Activated CD4-positive, alpha-beta T cell treated with anti-CD3 and anti-CD28 coated beads, Interleukin-2, amount 50 U/mL, for 24 hours (primary cell): ENCODE results near the gene TCTA.

ENCODE experiments used
- DNase-seq, 2 donors: peaks; one replicate each; pipeline ENCODE4 v3.0.0-alpha.2; 2020; ENCODE audit warnings: low read depth in 1 of 2, low spot score in 1 of 2

Gene TCTA

DNA sequence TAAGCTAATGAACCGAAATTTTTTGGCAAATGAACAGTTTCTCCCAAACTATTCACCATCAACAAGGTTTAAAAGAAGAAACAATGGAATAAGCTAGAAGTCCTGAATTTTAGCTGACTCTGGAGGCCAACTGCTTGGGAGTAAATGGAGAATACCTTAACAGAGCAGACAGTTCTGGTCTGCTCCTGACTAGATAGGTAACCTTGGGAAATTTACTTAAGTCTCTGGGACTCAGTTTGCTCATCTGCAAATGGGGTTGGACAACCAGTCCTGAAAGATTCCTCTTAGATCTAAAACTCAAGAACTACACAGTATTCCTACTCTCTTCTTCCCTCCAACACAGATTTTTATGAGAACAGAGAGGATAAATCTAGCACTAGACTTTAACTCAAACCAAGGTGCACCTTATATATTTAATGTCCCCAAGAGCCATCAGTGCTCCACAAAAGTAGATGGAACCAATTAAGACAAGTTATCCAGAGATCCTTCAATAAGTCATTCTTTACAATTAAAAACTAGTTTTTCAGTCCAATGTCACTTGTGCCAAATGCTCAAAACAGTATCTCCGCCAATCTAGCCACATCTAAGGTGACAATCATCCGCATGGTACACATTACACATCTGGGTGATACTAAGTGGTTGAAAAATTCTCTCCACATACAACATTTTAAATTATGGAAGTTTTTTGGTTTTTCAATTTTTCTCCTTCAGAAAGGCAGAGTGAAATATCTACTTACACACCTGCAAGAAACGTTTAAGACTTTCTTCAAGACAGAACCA is 2.0 kb upstream of the TCTA start:
- no peak for DNase-seq

DNA sequence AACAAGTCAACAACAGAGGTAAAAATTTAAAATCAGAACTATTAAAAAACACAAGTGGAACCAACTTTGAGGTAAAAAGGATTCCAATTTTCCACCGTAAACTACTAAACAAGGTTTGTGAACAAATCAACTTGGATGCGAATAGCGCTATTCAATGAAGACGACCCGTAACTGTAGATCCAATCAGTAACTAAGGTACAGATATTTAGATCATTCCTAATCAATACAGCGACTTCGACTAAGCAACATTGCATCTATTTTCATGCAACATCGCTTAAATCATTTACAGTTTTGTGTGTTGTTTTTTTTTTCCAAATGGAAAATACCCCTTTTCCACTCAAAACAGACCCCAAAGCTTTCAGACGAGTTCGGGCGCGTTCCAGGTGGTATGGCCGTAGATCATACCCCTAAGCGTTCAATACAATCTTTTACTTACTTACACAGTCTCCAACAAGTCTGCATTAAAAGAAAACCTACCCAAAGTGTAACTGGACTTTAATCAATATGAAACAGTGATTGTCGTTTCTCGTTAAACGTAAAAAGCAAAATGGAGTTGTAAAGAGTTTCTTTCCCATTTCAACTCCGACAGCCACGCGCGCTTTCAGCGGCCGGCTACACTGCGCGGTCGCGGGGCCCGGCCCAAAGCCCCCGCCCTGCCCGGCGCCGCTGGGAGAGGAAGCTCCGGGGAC is 1.2 kb upstream of the TCTA start:
- no peak for DNase-seq

DNA sequence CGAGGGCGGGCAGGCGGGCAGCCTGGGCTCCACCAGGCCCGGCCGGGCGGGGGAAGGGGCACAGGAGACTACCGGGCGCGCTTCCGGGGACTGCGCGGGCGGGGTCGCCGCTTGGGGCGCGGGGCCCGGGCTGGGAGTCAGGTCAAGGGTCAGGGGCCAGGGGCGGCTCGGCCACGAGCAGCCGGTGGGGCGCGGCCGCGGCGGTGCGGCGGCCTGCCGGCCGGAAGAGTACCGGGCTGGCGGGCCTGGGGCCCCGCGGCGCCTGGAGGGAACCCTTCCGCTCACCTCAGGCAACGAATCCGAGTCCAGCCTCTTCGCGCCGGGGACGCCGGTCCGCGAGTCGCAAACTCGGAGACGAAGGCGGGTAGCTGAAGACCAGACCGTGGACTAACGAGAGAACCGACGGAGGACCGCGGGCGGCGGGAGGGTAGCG is 672 bp upstream of the TCTA start:
- DNase-seq: peak; percentile 28 to 32

DNA sequence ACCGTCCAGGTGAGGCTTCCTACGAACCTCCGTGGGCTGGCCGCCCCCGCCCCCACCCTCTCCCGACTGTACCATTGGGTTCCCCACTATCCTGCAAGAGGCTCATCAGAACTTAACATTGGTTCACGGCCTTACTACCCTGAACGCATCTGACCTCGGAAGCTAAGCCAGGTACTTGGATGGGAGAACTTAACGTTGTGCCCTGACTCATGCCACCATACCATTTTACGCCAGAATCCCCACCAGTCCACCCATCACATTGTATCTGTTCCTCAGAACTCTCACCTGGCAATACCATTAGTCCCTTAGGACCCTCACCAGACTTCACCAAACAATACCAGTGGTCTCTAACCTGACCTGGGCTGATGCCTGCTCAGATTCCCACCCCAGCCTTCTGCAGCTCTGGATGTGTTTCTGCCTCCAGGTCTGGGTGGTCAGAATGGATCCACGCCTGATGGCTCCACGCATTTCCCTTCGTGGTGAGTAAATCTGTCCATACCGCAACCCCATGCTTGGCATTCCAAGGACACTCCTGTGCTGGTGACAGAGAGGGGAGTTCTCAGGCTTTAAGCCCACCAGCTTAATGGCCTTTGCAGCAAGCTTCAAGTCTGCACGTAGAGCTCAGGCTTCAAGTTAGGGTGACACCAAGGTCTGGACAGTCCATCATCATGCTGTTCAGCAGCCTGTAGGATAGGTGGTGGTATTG is 562 bp downstream of the TCTA start:
- no peak for DNase-seq

DNA sequence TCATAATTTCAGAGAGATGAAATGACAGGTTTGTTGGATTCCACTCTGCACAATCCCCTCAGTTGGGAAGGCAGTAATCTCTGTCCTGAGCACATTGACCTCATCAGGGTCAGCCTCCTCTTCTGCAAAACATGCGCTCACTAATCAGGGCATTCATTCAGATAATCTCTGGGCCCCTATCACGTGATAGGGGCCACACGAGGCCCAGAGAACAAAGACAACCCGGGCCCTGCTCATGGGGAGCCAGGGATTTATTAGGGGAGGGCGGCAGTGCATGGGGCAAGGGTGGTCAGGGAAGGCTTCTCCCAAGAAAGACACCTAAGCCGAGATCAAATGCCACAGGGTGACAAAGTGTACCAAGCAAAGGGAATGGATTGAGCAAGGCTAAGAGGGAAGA is 1.1 kb downstream of the TCTA start:
- DNase-seq: no peak

DNA sequence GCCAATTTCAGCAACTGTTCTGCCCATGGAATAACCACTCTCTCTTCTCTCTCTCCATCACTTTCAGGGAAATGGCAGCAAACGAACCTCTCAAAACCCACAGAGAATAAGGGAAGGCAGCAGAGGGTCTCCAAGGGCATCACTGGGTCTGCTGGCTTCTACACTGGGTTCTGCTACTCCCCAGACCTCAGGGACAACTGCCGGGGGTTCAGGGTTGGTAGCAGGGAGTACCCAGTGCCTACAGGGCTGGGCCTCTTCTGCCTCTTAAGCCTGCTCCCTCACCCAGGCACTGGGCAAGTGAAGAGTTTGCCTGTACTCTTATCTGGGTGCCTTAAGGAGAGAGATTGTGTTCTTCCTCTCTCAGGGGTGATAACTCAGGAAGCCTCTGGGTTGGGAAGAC is 2.5 kb downstream of the TCTA start:
- no peak for DNase-seq

DNA sequence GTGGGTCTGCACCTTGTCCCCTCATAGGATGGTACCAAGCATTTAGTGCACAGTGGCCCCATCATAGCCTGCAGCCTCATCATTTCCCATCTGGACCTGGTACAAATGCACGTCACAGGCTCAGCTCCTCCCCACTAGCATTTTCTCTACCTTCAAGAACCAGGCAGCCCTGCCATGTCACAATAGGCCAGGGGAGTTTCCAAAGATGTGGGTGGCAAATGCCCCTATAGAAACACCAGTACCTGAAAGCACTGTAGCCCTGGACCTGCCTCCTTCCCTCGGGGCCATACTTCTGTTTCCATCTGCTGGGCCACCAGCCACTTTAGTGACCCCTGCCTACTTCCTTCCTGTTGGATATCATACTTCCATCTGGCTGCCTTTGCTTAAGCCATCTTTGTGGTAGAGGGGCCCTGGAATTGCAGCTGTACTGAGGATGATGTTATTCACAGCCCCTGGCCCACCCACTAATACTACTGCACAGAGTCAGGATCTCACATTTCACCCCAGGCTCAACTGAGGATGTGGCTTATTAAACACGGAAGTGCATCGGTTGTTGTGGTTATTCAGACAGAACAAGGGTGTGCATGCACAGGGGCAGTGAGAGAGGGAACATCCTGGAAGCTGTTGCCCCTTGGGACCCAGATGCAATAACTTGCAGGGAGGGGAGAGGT is 3.8 kb downstream of the TCTA start:
- DNase-seq: peak; percentile 35

DNA sequence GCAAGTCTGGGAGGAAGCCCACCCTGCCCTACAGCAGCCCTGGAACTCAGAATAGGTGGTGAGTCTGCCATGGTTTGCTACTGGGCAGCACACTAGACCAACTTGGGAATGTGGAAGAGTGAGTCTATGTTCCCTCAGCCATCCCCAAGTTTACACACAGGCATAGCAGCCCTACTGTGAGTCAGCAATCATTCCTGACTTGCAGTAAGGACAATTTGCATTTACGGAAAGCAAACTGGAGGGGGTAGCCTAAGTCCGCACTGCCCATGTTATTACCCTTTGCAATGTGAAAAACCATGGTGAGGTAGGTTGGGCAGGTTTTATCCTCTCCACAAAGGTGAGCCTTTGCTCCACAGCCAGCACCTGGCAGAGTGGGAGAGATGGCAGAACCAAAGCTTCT is 4.6 kb downstream of the TCTA start:
- no peak for DNase-seq

DNA sequence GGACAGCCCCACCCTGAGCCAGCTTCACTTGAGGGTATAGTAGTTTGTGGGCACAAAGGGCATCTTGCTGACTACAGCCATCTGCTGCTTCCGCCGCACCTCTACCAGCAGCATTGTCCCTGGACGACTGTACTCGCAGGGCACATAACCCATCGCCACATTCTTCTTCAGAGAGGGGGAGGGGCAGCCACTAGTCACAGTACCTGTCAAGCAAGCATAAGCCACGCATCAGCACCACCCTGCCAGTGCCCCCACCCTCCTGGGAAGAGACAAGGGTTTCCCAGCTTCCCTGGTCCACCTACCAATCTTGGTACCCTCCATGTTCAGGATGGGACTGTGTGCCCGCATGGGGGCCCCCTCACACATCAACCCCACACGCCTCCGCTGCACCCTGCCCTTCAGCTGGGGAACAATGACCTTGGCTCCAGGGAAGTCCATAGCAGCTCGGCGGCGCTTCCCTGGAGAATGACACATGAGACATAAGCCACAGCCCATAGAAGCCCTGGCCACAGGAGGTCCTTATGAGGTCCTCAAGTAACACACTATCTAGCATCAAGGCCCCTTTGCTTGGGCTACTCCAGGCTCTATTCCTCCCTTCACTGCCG is 5.4 kb downstream of the TCTA start:
- DNase-seq: no peak

DNA sequence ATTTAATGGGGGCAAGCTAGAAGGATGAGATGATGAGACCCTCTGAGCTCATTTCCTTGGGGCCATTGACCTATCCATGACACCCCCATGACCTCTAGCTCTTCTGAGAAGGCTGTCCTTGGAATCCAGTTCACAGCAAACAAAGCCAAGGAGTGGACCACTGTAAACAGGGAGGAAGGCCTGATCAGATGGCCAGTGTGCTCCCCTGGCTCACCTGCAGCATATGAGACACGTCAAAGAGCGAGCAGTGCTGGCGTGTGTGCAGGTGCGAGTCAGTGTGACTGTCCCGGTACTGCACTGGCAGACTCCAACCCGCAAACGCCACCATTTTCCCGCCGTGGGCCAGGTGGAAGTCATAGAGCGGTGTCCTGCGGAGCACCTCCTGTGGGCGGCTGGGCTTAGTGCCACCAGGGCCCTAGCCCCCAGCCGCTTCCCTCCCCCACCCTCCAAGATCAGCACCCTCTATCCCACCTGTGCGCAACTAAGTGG is 9.7 kb downstream of the TCTA start:
- no peak for DNase-seq

DNA sequence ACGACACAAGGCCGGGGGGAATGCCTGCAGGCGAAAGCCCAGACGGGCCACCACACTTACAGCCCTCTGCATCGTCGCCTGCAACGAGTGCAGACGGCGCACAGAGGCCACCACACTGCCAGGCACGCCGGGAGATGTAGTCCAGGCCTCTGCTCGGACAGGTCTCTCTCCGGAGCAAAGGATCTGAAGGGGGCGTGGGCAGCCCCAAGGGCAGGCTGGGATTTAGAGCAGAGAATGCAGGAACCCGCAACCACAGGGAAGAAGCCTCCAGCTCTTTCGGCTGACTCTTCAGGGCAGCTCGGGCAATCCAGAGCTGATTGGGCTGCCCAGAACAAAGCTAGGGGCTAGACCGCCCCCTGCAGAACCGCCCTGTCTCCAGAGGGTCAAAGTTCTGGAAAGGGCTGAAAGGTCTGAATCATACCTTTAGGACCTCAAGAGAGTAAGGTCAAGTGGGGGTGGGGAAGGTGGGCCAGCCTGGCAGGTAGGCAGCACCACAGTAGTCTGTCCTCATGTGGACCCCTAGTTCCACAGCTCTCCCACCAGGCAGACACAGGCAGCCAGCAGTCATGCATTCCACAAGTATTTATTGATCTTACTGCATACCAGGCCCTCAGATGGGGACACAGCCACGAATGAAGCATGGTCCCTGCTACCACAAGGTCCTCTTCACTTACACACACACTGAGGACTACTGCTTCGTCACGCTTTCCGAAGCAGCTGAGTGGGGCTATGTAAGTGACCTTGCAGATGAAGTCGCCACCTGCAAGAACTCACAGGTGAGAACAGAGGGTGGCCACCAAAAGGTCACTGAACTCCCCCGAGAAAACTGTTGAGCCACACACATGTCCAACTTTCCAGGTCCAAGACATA is 10.4 kb downstream of the TCTA start, which contains the start of gene AMT:
TSS of gene AMT (minus strand) at position 95 of the 870 bp plus-strand sequence. CDS start at position 72, 23 bp downstream.
- DNase-seq: no peak

DNA sequence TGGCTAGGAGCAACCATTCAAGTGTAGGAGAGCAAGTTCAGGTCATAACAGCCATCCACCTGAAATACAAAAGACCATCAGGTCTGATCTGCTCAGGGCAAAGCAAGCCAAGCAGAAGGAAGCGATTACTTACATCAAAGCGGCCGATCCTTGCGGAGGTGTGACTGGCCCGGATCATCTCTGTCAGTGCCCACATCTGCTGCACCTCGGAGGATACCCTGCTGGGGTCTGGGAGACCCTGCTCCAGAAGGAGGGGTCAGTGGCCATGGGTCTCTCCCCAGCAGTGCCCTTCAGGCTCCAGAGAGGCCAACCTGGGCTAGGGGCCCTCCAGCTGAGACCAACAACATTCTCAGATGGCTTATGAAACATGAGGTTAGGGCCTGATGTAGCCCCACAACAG is 12.6 kb downstream of the TCTA start:
- no peak for DNase-seq

DNA sequence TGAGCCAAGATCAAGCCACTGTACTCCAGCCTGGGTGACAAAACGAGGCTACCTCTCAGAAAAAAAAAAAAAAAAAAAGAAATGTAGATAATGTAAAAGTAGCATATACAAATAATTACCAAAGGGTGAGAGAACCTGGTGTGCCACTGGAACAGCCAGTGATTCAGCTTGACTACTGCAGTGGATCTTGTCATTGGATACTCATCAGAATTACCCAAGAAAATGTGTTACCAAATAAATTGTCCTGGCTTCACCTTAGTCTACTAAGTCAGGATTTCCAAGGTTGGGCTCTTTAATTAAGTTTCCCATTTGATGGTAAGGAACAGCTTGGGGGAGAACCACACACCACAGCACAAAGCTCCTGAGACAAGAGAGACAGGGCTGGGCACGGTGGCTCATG is 15.4 kb downstream of the TCTA start:
- DNase-seq: no peak

DNA sequence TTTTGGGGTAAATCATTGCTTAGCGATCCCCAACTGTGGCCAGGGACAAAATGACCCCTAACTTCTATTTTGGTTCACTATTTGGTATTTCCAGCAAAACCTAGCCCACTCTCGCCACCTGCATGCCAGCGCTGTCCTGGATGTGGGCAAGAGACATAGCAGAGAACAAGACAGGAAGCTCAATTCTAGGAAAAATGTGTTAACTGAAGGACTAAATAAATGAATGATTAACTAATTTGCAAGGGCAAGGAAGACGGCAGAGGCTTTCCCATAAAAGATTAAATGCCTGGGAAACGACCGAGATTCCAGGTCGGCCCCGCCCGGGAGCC is 16.5 kb downstream of the TCTA start:
- DNase-seq: no peak

DNA sequence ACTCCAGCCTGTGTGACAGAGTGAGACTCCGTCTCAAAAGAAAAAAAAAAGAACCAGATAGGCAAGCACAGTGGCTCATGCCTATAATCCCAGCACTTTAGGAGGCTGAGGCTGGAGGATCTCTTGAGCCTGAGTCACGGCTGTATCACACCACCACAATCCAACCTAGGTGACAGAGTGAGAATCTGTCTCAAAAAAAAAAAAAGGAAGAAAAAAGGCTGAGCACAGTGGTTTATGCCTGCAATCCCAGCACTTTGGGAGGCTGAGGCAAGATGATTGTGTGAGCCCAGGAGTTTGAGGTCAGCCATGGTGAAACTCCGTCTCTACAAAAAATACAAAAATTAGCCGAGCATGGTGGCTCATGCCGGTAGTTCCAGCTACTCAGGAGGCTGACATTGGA is 22.5 kb downstream of the TCTA start:
- no peak for DNase-seq

DNA sequence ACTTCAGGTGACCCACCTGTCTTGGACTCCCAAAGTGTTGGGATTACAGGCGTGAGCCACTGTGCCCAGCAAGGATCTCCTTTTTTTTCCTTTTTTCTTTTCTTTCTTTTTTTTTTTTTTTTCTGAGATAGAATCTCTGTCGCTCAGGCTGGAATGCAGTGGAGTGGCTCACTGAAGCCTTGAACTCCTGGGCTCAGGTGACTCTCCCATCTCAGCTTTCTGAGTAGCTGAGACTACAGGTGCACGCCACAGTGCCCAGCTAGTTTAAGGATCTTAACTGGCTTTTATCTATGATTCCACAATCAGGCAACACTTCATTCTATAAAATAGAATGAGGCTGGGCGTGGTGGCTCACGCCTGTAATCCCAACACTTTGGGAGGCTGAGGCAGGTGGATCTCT is 33.2 kb downstream of the TCTA start:
- no peak for DNase-seq

DNA sequence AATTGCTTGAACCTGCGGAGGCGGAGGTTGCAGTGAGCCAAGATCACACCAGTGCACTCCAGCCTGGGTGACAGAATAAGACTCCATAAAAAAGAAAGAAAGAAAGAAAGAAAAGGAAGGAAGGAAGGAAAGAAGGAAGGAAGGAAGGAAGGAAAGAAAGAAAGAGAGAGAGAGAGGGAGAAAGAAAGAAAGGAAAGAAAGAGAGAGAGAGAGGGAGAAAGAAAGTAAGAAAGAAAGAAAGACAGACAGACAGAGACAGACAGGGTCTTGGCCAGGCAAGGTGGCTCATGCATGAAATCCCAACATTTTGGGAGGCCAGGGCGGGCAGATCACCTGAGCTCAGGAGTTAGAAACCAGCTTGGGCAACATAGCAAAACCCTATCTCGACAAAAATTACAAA is 41.4 kb downstream of the TCTA start:
- DNase-seq: no peak

DNA sequence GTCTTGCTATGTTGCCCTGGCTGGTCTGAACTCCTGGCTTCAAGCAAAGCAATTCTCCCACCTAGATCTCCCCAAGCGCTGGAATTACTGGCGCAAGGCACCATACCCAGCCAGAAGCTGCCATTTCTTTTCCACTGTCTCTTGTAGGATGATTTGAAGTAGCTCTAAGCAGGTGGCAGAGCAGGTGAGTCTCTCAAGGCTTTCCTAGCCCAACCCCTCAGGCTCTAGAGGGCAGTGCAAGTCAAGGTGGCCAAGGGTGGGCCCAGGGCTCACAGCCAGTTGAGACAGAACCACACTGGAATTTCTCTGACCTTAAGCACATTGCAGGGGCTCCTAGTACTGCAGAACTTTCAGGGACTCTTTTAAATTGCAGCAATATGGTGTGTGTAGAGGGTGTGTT is 42.2 kb downstream of the TCTA start:
- no peak for DNase-seq

DNA sequence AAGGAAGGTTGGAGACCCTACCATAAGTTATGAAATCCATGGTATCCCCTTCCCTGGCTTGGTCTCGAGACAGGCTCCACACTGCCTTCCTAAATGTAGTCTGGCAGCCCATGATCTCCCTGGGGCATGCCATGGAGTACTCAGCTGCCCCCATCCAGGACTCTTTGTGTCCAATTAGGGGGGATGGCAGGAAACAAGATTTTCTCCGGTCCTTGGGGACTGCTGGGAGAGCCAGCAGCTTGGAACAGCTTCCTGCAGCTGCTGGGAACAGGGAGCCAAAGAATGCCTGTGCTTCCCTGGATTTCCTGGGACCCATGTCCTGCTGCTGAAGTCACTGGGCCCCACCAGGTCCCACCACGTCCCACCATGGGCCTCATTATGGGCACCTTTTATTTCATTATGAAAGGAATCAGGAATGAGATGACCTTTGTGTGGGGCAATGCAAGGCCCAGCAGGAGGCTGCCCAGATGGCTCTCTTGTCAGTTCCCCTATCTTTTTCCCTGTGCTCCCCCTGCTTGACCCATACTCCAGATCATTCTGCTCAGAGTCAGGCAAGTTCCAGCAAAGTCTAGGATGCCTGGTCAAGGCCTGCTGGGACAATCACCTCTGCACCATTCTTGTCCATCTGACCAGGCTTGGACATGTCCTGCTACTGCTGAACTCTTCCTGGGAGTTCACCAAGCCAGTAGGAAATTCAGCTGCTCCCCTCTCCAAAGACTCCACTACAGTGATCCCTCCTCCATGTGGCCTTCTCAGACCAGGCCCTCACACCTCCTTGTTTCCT is 42.9 kb downstream of the TCTA start:
- no peak for DNase-seq
